Fibroblast of the aortic adventitia (primary cell): Measurements from ENCODE around the gene CAPN9. TPM values are rescaled to one million over a fixed set of nuclear protein-coding genes. Genes with fewer than 3 reads are reported as not detected.

Experiments used
- DNase-seq: peaks from one replicate; pipeline ENCODE4 v3.0.0-alpha.2; 2010; ENCODE audit warnings: low read depth
- H3K4me3 ChIP-seq: 2 replicates; pipeline ENCODE4 v1.5.1; 2011; ENCODE audit warnings: low read depth, mild to moderate bottlenecking, control low read depth, low read length, moderate library complexity
- total RNA-seq: library from RNA; depleted of rRNA; stranded (reverse); fragments of >200 nt; gene quantifications from 2 replicates; pipeline ENCODE4 v1.2.3, GENCODE V29; 2012; ENCODE audit warnings: low replicate concordance
- TF ChIP-seq, protein P1 (sequence below): IDR thresholded peaks from 2 replicates; pipeline ENCODE4 v1.5.1; 2011; ENCODE audit warnings: mild to moderate bottlenecking, low read length, control low read depth, inconsistent platforms; ENCODE audit not compliant: insufficient read depth

The CAPN9 gene
- total RNA-seq, 1 donor: not detected

DNA sequence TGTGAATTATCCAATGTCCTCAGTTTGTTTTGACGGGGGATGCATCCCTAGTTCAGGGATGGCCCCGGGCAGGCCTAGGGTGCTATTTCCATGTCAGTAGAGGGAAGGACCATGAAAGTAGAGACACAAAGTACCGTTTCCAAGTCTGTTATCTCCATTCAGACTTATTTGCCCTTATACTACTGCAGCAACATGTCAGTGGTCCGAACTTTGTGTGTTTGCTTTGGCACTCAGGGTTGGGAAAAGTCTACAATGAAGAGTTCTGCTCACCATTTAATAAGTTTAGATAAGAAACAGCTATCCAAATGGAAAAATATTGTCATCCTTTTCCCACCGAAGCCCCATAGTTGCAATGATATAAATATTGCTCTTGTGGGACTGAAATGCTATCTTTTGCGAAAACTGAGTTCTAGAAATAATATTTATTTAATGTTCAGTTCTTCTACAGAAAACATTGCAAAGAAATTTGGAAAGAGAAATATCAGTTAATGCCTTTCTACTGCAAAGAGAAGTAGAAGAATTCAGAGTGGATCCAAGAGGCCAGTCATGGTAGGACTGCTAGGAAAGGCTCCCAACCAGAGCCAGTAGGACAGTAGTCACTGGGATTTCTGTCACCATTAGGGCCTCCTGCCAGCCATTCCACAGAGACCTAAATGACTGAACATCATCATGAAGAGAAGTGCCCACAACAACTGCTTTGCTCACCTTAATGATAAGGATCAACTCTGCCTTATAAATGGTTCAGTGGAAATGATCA is 21.8 kb upstream of the CAPN9 start:
- TF ChIP-seq, protein P1, sequence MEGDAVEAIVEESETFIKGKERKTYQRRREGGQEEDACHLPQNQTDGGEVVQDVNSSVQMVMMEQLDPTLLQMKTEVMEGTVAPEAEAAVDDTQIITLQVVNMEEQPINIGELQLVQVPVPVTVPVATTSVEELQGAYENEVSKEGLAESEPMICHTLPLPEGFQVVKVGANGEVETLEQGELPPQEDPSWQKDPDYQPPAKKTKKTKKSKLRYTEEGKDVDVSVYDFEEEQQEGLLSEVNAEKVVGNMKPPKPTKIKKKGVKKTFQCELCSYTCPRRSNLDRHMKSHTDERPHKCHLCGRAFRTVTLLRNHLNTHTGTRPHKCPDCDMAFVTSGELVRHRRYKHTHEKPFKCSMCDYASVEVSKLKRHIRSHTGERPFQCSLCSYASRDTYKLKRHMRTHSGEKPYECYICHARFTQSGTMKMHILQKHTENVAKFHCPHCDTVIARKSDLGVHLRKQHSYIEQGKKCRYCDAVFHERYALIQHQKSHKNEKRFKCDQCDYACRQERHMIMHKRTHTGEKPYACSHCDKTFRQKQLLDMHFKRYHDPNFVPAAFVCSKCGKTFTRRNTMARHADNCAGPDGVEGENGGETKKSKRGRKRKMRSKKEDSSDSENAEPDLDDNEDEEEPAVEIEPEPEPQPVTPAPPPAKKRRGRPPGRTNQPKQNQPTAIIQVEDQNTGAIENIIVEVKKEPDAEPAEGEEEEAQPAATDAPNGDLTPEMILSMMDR: no peak
- no peak overlapping the region for H3K4me3 ChIP-seq
- no peak for DNase-seq

DNA sequence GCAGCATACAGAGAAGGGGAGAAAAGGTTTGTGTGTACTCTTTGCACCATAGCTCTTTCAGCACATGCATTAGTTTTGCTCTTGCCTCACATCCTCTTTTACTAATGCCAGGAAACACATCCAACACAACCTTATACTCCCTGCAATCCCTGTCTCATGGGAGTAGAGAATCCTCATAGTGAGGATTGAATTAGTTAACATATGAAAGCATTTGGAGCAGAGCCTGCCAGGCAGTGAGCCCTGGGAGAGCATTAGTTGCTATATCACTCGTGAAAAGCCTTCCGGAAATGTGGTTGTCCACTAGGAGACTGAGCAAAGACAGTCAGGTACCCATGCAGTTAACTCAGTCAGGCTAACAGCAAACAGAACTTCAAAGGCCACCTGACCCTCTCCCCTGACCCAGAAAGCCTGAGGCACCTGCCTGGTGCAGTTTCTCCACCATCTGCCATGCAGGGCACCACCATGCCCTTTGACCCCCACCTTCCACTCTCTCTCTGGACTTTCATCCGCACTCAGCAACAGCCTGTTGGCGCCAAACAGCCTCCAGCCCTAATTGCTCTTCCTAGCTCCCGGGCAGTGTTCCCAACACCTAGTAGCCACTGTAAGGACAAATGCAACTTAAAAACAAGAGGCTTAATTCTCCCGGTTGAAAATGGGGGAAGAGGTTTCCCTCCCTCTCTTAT is 18.3 kb upstream of the CAPN9 start:
- no peak for DNase-seq
- H3K4me3 ChIP-seq: no peak overlapping the region
- TF ChIP-seq, protein P1: no peak

DNA sequence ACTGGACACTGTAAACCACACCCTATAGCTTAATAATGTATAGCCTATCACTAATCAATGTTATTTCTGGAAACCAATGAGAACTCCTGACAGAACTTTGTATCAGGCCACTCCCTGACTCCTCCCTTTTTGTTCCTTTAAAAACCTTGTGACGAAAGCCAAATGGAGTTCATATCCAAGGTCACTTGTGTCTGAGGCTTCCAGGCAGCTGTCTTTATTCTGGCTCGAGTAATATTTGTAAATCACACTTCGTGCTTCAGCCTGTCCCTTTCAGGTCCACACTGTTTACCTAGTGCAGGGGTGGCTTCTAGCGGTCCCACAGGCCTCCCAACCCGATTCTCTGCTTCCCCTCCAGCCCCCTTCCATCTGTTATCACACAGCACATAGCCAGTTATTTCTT is 16.2 kb upstream of the CAPN9 start:
- H3K4me3 ChIP-seq: no peak overlapping the region
- no peak for DNase-seq
- TF ChIP-seq, protein P1: no peak

DNA sequence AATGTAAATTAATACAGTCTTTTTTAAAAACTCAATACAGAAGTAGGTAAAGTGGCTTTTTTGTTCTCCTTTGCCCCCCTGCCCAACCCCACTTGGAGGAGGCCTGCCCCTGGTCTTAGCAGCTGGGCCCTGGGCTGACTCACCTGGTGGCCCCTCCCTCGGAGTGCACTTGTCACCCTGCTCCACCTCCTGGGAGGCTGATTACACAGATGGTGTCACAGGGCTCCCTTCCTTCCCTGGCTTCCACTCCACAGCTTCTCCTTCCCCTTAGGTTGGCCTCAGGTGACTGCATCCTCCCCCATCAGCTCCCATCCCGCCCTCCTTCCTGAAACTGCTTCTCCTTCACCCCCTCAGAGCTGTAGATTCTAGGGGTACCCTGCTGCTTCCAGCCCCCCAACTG is 11.7 kb upstream of the CAPN9 start:
- no peak for DNase-seq
- TF ChIP-seq, protein P1: no peak
- H3K4me3 ChIP-seq: no peak overlapping the region

DNA sequence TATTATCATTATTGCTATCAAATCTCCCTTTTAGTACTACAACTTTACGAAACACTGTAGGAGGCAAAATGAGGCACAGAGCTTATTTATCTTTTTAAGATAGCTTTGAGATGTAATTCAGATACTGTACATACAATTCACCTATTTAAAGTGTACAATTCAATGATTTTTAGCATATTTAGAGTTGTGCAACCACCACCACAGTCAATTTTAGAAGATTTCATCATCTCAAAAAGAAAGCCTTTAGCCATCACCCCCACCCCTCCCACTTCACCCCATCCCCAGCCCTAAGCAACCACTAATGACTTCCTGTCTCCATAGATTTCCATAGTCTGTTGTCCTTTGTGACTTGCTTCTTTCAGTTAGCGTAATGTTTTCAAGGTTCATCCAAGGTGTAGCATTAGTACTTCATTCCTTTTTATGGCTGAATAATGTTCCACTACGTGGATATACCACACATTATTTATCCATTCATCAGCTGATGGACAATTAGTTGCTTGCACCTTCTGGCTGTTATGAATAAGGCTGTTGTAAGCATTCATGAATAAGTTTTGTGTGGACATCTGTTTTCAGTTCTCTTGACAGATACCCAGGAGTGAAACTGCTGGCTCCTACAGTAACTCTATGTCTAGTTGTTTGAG is 9.4 kb upstream of the CAPN9 start:
- no peak for DNase-seq
- no peak overlapping the region for H3K4me3 ChIP-seq

DNA sequence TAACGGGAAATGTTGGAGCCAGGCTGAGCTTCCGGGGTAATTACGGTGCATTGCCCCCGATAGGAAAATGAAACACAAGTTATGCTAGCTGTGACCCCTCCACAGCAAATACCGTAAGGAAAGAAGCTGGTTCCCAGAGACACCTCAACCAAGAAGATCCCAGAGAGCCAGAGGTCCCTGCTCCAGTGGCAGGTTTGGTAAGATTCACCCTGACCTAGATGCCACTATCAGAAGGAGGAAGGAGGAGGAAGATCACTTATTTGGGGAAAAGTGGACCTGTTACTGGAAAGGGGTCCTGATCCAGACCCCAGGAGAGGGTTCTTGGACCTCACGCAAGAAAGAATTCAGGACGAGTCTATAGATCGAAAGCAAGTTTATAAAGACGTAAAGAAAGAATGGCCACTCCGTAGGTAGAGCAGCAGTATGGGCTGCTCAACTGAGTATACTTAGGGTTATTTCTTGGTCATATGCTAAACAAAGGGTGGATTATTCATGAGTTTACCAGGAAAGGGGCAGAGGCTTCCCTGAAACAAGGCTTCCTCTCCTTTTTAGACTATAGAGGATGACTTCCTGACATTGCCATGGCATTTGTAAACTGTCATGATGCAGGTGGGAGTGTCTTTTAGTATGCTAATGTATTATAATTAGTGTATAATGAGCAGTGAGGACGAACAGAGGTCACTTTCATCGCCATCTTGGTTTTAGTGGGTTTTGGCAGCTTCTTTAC is 7.5 kb upstream of the CAPN9 start:
- no peak for DNase-seq
- TF ChIP-seq, protein P1: no peak
- H3K4me3 ChIP-seq: no peak overlapping the region

More for the DNA sequence above, 9.4 kb upstream of the CAPN9 start:
- TF ChIP-seq, protein P1: no peak
